GM10266 (cell line): ENCODE results near the gene FGGY.

ENCODE experiments used
- DNase-seq: peaks from one replicate; pipeline ENCODE4 v3.0.0; 2012; ENCODE audit errors: extremely low spot score
- TF ChIP-seq, protein P1 (sequence below): IDR thresholded peaks from 2 replicates; pipeline ENCODE4 v1.5.1; 2012; ENCODE audit warnings: mild to moderate bottlenecking, low read depth; ENCODE audit not compliant: control insufficient read depth, insufficient read depth; ENCODE audit errors: missing control alignments

The FGGY gene

DNA sequence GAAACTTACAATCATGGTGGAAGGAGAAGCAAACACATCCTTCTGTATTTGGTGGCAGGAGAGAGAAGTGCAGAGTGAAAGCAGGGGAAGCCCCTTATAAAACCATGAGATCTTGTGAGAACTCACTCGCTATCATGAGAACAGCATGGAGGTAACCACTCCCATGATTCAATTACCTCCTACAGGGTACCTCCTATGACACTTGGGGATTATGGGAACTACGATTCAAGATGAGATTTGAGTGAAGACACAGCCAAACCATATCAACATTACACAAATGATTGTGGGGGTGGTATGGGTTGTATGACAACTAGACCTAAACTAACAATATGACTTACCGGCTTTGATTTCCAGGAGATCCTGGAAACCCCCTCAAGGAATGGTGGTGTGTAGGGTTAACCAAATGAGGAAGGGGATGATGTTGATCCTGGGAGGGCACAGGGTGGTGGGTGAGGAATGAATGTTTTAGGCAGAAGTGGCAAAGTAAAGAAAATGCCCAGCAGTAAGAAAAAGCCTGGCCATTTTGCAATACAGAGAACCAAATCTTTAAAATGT is 80.5 kb downstream of the FGGY start:
- no peak for DNase-seq
- TF ChIP-seq, protein P1, sequence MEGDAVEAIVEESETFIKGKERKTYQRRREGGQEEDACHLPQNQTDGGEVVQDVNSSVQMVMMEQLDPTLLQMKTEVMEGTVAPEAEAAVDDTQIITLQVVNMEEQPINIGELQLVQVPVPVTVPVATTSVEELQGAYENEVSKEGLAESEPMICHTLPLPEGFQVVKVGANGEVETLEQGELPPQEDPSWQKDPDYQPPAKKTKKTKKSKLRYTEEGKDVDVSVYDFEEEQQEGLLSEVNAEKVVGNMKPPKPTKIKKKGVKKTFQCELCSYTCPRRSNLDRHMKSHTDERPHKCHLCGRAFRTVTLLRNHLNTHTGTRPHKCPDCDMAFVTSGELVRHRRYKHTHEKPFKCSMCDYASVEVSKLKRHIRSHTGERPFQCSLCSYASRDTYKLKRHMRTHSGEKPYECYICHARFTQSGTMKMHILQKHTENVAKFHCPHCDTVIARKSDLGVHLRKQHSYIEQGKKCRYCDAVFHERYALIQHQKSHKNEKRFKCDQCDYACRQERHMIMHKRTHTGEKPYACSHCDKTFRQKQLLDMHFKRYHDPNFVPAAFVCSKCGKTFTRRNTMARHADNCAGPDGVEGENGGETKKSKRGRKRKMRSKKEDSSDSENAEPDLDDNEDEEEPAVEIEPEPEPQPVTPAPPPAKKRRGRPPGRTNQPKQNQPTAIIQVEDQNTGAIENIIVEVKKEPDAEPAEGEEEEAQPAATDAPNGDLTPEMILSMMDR: no peak

DNA sequence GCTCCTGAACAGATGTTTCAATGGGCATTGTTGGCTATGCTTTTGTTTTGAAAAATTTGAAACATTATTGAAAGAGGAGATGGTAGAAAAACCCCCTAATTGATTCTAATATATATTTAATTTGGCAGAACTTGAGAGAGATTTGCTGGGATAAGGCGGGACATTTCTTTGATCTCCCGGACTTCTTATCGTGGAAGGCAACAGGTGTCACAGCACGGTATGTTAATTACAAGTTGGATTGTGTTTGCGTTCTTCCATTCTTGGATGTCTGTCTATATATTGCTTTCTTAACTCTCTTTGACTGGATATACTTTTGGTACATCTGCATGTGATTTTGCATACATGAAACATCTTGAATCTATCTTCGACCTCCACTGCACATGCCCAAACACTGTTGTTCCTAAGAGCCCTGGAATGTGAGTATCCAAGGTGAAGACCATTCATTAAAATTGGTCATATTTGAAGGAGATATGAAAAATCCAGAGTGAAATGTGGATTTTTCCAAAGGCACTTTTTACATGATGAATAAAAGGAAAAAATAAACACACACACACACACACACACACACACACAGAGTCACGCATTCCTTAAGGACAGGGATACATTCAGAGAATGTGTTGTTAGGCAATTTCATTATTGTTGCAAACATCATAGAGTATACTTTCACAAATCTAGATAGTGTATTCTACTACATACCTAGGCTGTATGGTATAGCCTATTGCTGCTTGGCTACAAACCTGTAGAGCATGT is 81.9 kb downstream of the FGGY start:
- TF ChIP-seq, protein P1: no peak
- DNase-seq: no peak

DNA sequence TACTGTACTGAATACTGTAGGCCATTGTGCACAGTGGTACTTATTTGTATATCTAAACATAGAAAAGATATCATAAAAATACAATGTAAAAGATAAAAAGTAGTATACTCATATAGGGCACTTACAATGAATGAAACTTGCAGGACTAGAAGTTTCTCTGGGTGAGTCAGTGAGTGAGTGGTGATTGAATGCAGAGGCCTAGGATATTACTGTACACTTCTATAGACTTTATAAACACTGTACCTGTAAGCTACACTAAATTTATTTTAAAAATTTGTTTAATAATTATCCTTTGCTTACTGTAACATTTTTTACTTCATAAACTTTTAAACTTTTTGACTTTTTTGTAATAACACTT is 82.5 kb downstream of the FGGY start:
- DNase-seq: no peak
- TF ChIP-seq, protein P1: no peak

DNA sequence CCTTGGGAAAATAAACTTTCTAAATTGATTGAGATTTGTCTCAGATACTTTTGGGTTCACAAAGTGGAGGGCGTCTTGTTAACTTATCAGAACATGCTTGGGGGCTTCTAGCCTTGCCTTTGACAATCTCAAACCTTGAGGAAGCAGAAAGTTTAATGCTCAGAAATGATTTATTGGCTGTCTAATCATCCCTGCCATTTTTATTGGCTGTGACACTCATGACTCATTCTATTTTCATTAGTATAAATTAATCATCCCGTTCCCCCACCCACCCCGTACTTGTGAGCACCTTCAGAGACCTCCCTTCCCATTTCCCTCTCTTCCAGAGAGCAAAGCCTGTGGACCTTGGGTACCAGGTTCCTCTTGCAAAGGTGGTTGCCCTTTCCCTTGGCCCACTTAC is 87.1 kb downstream of the FGGY start:
- TF ChIP-seq, protein P1: no peak
- no peak for DNase-seq

DNA sequence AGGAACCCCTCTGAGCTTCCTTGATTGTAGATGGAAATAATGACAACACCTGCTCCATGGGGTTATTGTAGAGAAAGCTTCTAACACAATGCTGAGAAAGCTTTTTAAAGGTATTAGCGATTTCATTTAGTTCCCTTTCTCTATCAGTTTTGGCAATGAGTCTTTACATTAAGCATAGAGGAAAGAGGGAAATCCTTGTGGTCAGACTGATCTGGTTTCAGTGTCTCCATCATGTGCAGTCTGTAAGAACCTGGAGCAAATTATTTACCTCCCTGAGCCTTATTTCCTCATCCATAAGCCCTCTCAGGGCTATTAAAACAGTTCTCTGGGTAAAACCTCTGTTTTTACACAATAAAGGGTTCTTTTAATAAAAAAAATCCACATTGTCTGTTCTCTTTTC is 87.5 kb downstream of the FGGY start:
- TF ChIP-seq, protein P1: no peak
- DNase-seq: no peak

DNA sequence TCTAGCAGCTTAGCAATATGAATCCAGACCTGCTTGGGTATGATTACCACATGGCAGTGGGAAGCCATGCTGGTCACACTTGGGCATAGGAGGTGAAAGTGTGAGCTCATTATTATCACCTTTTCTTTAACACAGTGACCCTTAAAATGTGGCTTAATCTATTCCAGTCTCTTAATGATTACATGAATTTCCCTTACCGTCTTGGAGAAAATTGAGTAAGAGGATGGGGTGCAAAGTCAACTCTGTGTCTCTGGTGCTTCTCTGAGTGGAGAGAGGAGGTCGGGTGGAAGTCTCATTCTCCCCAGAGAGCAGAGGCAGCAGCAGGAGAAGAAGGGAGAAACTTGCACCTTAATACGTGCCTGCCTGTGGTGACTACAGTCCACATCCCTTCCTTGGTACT is 91.3 kb downstream of the FGGY start:
- TF ChIP-seq, protein P1: no peak
- no peak for DNase-seq

DNA sequence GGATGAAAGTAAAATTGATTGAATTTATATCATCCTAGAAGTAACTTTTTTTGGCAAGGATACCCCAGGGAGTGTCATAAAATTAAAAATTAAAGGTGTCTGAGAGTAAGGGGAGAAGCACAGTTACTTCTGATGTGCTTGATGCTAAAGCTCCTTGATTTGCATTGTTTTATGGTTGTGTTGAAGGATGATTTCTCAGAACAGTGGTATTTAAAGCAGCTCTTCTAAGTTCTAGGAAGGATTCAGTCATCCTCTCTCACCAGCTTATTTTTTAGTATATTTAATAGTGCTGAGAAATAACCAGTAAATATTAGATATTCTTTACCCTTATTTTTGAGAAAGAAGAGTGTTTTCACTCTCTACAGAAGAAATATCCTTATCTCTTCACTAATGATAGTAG is 93.0 kb downstream of the FGGY start:
- TF ChIP-seq, protein P1: no peak
- no peak for DNase-seq
